Measurements from ENCODE around the gene XPO4. TPM values are rescaled to one million over a fixed set of nuclear protein-coding genes. Genes with fewer than 3 reads are reported as not detected.
"Not testable (repeated sequence)": the region's sequence is repeated elsewhere in the genome, so short reads cannot be mapped to it uniquely, and the experiment has no call there.

XPO4 gene
- total RNA-seq, 4 donors from 2014 or later: 11.7 to 25.2 (median 13.3) TPM

- Histone ChIP-seq H3K9me3 (peaks cover 17 to 22% of the 10 kb centered on the region in 2 donors), H3K27me3 (no peaks in the 10 kb centered on the region), H3K4me1 (no peaks in the 10 kb centered on the region), H3K36me3 (no peaks in the 10 kb centered on the region), H3K27ac (no peak overlapping the region), H3K4me3 (no peak overlapping the region)
- 97 to 100% methylated on average over 1 of the region's 1 CpG for WGBS, 2 donors (ENCODE audit: low coverage in 1 of 2)
- intact Hi-C loops (cut with DNase I; ENCODE audit: low total_unique reads): no loop called here
- no peak for DNase-seq
- in situ Hi-C loops (cut with MboI; ENCODE audit: low pct_ligation_motif_present in 1 of 4, low pct_unique_long_range_greater_than_20kb in 1 of 4, low sequenced_read_pairs in 3 of 4): no loop called here
- TF ChIP-seq POLR2AphosphoS5 (IDR thresholded peaks at IDR 0.05): no peak
- TF ChIP-seq CTCF (IDR thresholded peaks at IDR 0.05): no peak
- TF ChIP-seq EP300 (IDR thresholded peaks at IDR 0.05; ENCODE audit: low read depth): no peak
- TF ChIP-seq POLR2A (IDR thresholded peaks at IDR 0.05): no peak
Measured at GRCh38 chr13:20749377-20749776, 153.2 kb downstream of the XPO4 start.

- H3K9me3 ChIP-seq; H3K27ac ChIP-seq; H3K27me3 ChIP-seq; in situ Hi-C loops (cut with MboI; ENCODE audit: low pct_ligation_motif_present in 1 of 4, low pct_unique_long_range_greater_than_20kb in 1 of 4, low sequenced_read_pairs in 3 of 4); H3K4me1 ChIP-seq; H3K4me3 ChIP-seq; H3K36me3 ChIP-seq; intact Hi-C loops (cut with DNase I; ENCODE audit: low total_unique reads); DNase-seq: not testable (repeated sequence)
- WGBS, 2 donors (ENCODE audit: low coverage in 1 of 2): 86 to 87% methylated on average over 3 to 4 of the region's 4 CpGs
Measured at GRCh38 chr13:20743830-20744404, 158.6 kb downstream of the XPO4 start.

GRCh38 chr13:20740021-20740420 is 162.5 kb downstream of the XPO4 start:
- Histone ChIP-seq H3K4me3 (no peak overlapping the region), H3K9me3 (no peaks in the 10 kb centered on the region), H3K27ac (no peak overlapping the region), H3K36me3 (no peaks in the 10 kb centered on the region), H3K27me3 (no peaks in the 10 kb centered on the region), H3K4me1 (no peaks in the 10 kb centered on the region)
- in situ Hi-C loops (cut with MboI; ENCODE audit: low pct_ligation_motif_present in 1 of 4, low pct_unique_long_range_greater_than_20kb in 1 of 4, low sequenced_read_pairs in 3 of 4): no loop called here
- 94% methylated on average over 22 of the region's 22 CpGs; no CpG with 5 or more reads in 1 of the 2 donors for WGBS, 2 donors (ENCODE audit: low coverage in 1 of 2)
- no peak for DNase-seq
- intact Hi-C loops (cut with DNase I; ENCODE audit: low total_unique reads): no loop called here
- TF ChIP-seq CTCF (IDR thresholded peaks at IDR 0.05) (no peak), POLR2AphosphoS5 (IDR thresholded peaks at IDR 0.05) (no peak), POLR2A (IDR thresholded peaks at IDR 0.05) (no peak), EP300 (IDR thresholded peaks at IDR 0.05; ENCODE audit: low read depth) (no peak)

GRCh38 chr13:20738616-20739015 is 163.9 kb downstream of the XPO4 start:
- no peak for TF ChIP-seq CTCF (IDR thresholded peaks at IDR 0.05)
- TF ChIP-seq POLR2AphosphoS5 (IDR thresholded peaks at IDR 0.05): no peak
- no peak for TF ChIP-seq POLR2A (IDR thresholded peaks at IDR 0.05)
- TF ChIP-seq EP300 (IDR thresholded peaks at IDR 0.05; ENCODE audit: low read depth): no peak

More at GRCh38 chr13:20738616-20739015, 163.9 kb downstream of the XPO4 start:
- no peak overlapping the region for H3K27ac ChIP-seq
- H3K4me1 ChIP-seq: no peaks in the 10 kb centered on the region
- H3K9me3 ChIP-seq: no peaks in the 10 kb centered on the region
- no peak for DNase-seq
- H3K27me3 ChIP-seq: no peaks in the 10 kb centered on the region
- no peak overlapping the region for H3K4me3 ChIP-seq
- H3K36me3 ChIP-seq: no peaks in the 10 kb centered on the region
- in situ Hi-C loops (cut with MboI; ENCODE audit: low pct_ligation_motif_present in 1 of 4, low pct_unique_long_range_greater_than_20kb in 1 of 4, low sequenced_read_pairs in 3 of 4): loop anchor here in 1 of 4 donors (10.0 kb wide), 1 partner anchor 56 kb away; no protein-coding TSS in a partner anchor
- intact Hi-C loops (cut with DNase I; ENCODE audit: low total_unique reads): no loop called here
- 90 to 92% methylated on average over 6 of the region's 6 CpGs for WGBS, 2 donors (ENCODE audit: low coverage in 1 of 2)
